ENCODE data around the gene KHDC4.
"Not testable (repeated sequence)": the region's sequence is repeated elsewhere in the genome, so short reads cannot be mapped to it uniquely, and the experiment has no call there.

Gene KHDC4

DNA sequence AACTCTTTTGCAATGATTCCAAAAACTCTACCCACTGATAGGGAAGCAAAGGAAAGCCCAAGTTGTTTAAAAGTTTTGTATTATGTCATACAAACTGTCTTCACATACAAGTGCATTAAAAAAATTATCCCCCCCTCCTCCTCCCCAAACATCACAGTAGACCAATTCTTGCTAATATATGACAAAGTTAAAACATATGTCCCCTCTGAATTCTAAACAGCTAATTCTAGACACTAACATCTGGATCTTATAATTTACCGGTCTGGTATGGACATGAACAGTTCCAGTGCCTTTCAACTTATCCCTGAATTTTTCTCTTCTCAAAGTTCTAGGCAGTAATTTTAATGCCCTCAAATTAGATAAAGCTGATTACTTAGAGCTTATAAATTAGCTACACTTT is 36.5 kb downstream of the KHDC4 start:
- no peak for DNase-seq

DNA sequence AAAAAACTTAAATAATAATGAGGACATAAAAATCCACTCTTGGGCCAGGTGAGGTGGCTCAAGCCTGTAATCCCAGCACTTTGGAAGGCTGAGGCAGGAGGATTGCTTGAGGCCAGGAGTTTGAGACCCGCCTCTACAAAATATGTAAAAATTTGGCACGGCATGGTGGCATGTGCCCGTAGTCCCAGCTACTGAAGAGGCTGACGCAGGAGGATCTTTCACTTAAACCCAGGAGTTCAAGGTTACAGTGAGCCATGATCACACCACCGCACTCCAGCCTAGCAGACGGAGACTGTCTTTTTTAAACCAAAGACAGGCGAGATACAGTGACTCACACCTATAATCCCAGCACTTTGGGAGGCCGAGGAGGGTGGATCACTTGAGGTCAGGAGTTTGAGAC is 37.7 kb downstream of the KHDC4 start:
- DNase-seq, result not testable (repeated sequence)

DNA sequence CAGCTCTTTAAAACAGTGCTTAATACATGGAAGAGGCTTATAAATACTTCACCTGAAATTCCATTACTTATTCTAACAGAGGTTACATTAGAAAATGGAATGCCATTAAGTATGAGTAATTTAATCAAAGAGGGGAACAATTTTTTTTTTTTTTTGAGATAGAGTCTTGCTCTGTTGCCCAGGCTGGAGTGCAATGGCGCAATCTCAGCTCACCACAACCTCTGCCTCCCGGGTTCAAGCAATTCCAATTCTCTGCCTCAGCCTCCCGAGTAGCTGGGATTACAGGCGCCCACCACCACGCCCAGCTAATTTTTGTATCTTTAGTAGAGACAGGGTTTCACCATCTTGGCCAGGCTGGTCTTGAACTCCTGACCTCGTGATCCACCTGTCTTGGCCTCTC is 38.6 kb downstream of the KHDC4 start:
- not testable (repeated sequence) for DNase-seq

DNA sequence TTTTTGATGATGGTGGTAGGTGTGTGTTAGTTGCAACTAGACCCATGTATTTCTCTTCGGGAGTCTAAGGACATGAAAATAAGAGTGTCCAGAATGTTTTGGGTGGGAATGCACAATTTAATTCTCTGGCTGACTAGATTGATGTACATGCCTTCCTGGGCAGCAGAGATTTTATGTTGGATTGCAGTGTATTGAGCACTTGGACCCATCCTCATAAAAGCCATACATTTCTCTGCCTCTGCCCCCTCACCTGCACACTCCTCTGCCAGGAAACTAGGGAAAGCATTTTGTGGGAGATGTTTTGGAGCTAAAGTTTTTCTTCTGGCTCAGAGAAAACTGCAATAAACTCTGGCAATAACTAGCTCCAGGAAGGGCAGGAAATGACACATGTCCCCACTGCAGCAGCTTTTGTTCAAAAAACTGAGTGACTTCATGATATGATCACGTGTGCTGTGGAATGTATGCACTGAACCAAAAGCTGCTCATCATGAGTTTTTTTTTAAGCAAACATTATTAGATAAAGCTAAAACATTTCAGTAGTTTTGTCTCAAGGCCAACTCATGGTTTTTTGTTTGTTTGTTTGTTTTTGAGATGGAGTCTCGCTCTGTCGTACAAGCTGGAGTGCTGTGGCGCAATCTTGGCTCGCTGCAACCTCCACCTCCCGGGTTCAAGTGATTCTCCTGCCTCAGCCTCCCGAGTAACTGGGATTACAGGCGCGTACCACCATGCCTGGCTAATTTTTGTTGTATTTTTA is 40.6 kb downstream of the KHDC4 start:
- DNase-seq, result peak; percentile 62

DNA sequence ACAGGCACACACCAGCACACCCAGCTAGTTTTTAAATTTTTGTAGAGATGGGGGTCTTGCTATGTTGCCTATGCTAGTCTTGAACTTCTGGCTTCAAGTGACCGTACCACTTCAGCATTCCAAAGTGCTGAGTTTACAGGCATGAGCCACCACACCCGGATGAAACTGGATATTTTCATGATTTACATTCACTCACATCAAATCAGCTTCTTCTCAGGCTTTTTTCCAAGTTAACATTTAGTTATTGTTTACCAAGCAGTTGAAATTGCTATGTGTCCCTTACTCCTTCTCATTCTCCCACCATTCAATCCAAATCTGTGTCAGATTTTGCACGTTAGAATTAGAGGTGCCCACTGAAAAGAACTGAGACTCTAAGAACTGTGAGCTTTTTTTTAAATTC is 41.4 kb downstream of the KHDC4 start:
- DNase-seq, result no peak

DNA sequence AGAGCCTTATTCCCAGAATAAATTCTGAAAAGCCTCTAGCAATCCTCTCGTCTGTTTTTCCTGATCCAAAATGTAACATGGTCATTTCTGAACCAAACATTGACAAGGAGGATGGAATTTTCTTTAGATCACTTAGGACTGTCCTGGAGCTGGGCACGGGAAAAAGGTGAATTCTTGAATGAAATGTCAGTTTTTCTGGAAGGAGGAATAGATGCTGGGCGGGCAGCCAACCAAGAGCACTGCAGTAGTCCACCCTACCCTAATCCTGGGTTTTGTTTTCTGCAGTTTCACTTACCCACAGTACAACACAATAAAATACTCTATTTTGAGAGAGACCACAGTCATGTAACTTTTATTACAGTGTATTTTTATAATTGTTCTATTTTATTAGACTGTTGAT is 44.0 kb downstream of the KHDC4 start:
- DNase-seq, result no peak

DNA sequence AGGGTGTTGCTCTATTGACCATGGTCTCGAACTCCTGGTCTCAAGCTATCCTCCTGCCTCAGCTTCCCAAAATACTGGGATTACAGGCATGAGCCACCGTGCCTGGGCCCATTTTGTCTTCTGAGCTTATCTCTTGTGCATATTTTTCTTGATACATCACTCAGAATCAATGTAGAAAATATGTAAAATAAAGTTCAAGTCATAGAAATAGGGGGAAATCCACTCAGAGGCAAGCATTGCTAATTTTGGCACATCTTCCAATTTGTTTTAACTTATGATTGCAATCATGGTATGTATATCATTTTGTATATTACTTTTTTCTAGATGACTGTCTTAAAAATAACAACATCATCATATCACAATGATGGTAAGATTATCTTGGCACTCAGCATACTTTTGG is 44.6 kb downstream of the KHDC4 start:
- no peak for DNase-seq

DNA sequence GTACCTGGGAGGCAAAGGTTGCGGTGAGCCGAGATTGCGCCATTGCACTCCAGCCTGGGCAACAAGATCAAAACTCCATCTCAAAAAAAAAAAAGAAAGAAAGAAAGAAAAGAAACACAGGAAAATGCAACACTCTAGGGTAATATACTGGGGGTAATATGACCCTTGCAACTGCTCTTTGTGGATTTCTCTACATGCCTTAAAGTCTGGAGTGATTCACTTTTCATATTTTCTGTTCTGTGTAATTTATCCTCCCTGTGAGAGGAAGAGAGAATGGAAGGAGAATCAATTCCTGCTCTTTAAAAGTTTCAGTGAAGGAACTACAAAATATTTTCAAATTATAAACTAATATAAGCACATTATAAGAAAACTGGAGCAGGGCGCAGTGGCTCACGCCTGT is 45.7 kb downstream of the KHDC4 start:
- no peak for DNase-seq

DNA sequence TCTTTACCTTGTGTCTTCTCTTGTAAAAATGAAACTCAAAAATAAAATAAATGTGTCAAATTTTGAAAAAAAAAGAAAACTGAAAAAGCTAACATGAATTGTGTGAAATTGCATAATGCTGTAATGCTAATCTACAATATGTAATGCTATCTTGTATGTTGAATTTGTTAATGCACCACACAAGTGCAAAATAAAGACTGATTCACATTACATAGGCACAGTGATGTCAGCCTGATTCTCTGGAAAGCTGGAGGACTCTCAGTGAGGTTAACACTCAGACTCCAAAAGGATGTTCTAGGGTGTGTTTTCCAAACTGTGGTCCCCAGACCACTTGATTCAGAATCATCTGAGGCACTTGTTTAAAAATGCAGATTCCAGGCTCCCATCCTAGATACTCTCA is 49.2 kb downstream of the KHDC4 start:
- DNase-seq, result no peak

DNA sequence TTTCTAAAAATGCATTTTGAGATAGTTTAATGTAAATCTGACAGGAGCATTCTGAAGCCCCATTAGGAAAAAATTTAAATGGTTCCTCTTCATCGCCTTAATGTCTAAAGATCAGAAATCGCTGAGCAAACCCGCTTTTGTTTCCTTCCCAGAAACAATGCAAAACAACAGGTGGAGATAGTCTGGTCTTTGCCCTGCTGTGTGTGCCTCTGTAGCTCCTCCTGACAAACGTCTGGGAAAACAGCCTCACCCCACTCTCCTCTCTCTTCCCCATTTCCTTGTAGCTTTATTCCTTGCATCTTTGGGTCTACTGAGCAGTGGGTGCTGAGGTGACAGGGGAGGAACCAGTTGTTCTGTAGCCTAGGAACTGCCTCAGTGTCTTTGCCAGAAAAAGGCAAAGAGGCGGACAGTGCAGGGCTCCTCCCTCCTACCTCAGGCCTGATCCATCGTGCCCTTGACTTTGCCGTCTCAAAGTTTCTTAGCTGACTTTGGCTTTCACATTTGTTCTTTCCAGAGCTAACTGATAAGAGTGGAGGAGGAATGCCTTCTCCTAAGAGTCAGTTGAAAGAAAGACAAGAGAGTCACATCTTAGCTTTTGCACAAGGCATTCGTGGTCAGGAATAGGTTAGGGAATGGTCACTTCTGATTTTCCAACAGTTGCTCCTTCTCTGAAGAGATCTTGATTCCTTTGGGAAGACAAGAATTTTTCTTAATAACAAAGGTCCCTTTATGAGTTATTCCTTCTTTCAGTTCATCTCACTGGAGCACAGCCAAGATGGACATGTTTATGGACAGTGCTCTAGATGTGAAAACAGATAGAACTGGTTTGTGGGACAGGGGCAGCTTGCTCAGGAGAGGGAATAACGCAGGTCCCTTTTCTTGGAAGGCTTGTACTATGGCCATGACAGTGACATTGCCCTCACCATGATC is 49.9 kb downstream of the KHDC4 start:
- no peak for DNase-seq

DNA sequence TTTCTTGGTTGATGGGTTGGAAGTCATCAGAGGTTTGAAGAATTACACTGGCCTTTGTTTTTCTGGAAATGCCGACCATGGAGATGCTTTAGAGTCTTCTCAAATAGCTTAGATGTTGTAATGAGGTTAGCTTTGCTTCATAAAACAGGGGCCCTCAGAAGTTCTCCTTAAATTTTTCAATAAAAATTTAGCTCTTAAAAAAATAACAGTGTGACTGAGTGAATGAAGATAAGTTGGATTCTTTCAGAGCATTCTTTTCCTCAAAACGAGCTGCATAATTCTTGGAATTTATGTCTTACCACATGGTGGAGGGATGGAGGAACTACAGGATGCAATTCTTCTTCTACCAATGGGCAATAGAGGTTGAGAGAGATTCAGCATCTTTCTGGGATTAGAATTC is 51.4 kb downstream of the KHDC4 start:
- DNase-seq, result no peak

DNA sequence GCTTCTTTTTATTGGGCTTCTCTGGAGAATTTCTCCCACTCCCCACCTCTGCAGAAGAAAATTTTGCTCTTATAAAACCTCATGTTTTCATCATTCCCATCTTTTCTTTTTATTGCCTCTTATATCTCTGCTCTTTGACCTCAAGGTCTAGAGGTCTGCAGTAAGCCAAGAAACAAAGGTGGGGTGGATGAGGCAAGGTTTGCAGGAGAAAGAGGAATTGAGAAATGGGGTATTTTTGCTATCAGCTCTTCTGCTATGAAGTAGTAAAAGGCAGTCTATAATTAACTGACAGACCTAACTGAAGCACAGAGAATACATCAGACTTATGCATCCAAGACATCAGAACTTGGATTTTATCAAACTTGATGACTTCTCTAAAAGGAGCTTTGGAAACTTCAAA is 52.0 kb downstream of the KHDC4 start:
- peak; percentile 35 for DNase-seq

DNA sequence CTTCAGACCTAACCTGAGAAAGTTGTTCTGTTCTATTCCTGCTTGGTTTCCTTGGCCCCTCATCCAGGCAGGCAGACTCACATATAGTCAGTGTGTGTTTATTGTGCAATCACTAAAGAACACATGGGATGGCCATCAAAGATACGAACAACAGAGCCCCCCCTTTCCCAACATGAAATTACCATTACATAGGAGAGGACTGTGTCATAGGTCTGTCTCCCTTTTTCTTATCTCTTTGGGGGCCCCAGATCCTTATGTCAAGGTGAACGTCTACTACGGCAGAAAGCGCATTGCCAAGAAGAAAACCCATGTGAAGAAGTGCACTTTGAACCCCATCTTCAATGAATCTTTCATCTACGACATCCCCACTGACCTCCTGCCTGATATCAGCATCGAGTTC is 53.3 kb downstream of the KHDC4 start:
- no peak for DNase-seq

DNA sequence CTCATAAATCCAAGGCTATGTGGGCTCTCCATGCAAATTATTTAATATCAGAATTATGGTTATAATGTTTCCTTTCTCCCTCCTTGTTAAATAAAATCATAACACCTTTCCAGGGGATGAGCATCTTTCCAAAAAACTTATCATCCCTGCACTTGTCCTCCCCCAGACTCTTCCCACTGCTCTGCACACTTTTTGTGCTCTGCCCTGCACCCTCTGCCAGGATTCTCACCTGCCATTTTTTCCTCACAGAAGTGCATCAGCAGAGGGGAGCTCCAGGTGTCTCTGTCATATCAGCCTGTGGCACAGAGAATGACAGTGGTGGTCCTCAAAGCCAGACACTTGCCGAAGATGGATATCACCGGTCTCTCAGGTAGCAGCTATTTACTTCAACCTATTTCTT is 54.0 kb downstream of the KHDC4 start:
- DNase-seq, result no peak

DNA sequence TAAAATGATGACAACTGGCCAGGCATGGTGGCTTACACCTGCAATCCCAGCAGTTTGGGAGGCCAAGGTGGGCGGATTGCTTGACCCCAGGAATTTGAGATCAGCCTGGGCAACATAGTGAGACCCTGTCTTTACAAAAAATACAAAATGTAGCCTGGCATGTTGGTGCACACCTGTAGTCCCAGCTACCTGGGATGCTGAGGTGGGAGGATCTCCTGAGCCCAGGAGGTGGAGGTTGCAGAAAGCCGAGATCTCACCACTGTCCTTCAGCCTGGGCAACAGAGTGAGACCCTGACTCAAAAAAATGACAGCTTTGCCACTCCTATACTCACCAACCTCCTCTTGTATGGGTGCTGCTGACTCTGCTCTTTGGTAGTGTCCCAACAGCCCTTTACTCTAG is 56.3 kb downstream of the KHDC4 start:
- no peak for DNase-seq

DNA sequence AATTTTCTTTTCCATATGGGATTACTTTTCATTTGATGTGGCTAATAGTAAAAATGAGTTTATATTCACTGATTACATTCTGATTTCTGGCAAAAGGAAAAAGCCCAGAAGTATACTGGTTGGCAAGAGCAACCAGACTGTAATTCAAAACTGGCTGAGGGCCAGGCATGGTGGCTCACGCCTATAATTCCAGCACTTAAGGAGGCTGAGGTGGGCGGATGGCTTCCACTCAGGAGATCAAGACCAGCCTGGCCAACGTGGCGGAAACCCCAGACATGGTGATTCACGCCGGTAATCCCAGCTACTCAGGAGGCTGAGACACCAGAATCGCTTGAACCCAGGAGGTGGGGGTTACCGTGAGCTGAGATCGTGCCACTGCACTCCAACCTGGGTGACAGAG is 60.4 kb downstream of the KHDC4 start:
- no peak for DNase-seq

DNA sequence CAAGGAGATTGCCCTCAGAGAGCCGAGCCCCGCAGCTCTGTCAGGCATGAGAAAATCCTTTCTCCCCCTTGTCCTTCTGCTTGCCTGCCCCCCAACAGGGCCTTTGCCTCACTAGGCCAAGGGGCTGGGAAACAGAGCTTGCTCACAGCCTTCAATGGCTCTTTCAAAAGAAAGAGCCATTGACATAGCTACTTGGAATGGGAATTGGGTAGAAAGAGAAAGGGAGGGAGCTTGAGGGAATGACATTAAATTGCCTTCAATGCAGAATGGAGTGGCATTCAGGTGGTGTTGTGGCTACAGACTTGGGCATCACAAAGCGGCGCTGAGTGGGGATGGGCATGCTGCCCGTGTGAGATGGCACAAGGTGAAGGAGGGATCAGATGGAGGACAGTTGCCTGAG is 61.7 kb downstream of the KHDC4 start:
- DNase-seq, result no peak

DNA sequence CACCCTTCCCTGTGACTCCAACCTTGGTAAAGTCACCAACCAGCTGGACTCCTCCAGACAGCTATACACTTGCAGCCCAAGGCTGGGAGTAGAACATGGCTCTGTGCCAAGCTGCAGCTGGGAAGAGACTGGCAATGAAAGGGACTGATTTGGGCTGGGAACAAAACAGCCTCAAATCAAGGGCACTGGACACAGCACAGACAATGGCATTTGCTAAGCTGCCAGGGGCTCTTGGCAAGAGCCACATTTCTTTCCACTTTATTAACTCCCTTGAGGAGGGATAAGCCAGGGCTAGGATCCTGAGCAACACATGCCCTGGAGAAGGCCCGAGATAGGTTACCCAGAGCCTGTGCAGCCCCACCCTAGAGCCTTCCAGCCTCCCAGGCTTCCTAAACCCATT is 62.8 kb downstream of the KHDC4 start:
- DNase-seq, result no peak

DNA sequence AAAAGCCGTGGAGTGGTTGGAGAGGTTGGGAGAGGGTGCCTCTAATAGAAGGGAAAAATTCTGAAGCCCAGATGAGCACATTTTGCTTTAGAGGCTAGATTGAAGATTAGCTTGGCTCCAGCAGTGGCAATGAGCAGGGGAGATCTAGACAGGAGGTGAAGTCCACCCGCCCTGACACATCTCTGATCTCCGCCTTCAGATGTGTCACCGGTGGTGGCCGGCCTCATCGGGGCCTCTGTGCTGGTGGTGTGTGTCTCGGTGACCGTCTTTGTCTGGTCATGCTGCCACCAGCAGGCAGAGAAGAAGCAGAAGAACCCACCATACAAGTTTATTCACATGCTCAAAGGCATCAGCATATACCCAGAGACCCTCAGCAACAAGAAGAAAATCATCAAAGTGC is 66.4 kb downstream of the KHDC4 start:
- DNase-seq, result no peak

DNA sequence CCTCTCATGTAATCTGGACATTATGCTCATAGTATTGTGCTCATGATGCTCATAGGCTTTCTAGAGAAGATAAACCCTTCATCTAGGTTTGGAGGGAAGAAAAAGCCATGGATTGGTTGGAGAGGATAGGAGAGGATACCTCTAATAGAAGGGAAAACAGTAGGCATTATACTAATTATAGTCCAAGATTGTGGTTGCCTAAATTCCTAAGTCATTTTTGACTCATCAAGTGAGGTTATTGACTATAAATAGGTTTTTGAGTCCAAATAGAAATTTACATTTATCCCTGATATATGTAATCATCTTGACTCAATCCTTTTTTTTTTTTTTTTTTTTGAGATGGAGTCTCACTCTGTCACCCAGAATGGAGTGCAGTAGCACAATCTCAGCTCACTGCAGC is 69.8 kb downstream of the KHDC4 start:
- DNase-seq, result no peak
